GM19025 (cell line): ENCODE data around the gene HTRA2.
"Not testable (repeated sequence)": the region's sequence is repeated elsewhere in the genome, so short reads cannot be mapped to it uniquely, and the experiment has no call there.

Experiments
- ATAC-seq: cut with Tn5 transposase; IDR thresholded peaks from one replicate; pipeline ENCODE4 v1.9.1; 2021; ENCODE audit warnings: mild to moderate bottlenecking, low read depth, moderate library complexity; ENCODE audit not compliant: unreplicated experiment

Gene HTRA2

DNA sequence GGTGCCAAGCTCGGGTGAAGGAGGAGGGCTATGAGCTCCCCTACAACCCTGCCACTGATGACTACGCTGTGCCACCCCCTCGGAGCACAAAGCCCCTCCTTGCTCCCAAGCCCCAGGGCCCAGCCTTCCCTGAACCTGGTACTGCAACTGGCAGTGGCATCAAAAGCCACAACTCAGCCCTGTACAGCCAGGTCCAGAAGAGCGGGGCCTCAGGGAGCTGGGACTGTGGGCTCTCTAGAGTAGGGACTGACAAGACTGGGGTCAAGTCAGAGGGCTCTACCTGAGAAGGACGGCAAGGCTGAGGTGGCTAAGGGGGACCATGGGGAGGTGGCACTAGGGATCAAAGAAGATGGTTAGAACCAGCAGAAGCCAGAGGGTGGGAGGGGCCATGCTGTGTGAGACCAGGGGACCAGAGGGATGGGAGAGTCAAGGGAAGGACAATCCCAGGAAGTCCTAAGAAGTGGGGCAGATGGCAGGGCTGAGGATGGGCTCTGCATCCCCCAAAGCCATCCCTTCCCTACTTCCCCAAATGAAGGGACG is 27.2 kb downstream of the HTRA2 start:
- ATAC-seq, result no peak

DNA sequence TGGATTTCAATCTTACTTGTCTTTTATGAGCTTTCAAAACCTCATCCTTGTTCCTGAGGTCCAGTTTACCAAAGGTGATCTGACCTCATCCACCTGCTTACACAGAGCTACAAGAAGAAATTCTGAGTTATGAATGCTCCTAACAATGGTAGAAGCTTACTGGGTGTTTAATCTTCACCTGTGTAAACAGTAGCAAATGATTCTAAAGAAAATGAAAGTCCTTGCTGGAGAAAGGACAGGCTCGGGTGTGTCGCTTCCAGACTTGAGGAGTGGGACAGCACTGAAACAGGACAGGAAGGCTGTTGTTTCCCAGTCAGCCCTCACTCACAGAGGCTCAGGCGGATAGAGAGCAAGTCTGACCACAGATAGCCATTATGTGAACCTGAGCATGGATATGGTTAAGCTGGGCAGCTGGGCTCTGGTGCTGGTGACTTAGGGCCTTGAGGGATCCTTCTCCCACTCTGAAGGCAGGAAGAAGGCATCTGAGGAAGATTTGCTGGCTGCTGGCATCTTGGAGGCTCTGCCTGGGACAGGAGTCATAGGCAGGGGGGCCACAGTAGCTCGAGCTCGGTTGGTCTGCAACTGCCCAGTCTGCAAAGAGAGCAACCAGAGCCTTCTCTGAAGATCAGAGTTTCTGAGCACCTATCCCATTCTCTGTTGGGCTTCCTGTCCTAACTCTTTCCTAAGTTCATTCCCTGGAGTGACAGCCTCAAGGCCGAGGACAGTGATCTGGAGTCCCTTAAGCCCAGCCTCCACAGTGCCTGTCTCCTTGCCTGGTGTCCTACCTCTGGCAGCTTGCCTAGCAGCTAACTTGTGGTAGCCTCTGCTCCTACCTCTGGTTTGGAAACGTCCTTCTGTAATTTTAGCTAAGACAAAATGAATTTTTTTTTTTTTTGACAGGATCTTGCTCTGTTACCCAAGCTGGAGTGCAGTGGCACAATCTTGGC is 28.8 kb downstream of the HTRA2 start:
- no peak for ATAC-seq

DNA sequence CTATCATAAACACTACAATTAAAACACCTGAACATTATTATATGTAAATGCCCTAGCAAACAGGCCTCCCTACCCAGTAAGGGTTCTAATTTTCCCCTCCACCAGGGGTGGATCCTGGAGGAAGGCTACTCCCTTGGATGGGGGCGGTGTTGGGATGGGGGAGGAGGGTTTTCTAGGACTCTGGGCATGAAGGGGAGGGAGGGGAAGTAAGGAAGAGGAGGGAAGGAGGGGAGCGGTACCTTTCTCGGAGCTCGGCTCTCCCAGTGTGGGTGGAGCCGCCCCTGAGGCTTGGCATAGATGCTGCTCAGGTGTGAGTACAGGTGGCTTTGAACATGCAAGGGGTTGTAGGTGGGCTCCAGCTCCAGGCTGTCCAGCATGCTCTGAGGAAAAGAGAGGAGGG is 30.2 kb downstream of the HTRA2 start:
- ATAC-seq, result no peak

DNA sequence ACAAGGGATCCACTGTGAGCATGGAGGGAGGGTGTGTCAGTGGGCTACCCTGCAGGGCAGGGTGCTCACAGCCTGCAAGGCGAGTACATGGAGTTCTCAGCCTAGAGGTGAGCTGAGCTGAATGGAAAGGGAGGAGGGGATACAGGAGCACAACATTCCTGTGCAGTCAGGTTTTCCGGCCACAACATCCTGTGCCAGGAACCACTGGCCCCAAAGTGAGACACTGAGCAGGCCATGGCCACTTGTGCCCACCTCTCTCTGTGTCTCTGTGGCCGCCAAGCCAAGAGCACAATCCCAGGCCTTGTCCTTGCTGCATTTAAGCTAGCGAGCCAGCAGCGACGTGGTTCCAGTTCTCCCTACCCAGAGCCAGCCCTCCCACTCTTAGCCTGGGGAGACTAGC is 30.9 kb downstream of the HTRA2 start:
- ATAC-seq, result no peak

DNA sequence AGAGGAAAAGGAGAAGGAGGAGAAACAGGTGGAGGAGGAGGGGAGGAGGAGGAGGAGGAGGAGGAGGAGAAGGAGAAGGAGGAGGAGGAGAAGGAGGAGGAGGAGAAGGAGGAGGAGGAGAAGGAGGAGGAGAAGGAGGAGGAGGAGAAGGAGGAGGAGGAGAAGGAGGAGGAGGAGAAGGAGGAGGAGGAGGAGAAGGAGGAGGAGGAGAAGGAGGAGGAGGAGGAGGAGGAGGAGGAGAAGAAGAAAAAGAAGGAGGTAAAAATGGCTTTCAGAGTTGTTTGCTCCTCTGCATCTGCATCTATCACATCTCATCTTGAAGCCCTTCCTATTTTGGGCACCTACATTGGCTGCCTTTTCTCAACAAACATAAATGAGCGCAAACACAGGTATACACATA is 31.3 kb downstream of the HTRA2 start:
- ATAC-seq, result not testable (repeated sequence)

DNA sequence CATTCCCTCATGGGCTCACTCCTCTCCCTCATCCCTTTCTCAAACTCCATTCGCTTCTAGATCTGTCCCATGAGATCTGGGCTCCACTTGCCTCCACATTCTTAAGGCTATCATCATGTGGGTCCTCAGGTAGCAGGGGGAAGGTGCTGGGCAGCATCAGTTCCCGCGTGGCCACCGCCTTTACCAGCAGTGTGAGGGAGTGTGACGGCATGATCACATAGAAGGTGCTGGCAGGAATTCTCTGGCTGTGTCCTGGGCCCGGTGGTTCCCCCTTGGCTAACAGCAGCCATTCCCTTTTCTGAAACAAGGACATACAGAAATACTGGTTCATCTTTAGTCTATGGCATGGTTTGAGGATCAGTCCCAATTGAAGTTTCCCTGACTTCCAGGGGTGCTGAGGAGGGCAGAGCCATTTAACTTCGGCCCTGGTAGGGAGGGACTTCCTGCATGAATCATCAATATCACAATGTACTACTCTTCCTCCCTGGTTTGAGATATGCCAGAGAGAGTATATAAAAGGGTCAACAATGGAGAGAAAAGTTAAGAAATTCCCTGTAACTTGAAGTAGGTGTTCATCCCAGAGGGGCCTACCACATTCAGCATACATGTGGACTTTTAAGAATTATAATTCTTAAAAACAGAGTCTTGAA is 32.5 kb downstream of the HTRA2 start:
- no peak for ATAC-seq

DNA sequence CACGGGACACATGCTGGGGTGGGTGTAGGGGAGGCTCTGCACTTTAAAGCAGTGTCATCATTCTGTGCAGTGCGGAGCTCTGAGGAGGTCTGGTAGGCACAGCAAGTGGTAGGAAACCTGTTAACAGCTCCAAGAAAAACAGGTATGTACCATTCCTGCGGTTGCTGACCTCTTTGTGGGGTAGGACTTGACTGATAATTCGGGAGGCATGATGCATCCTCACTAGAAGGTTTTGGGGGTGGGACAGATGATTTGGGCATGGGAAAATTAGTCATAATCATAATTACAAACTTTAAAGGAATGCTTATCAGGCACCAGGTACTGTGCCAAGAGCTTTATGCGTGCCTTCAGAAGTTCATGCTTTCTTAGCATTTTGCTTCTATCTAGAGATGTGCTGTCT is 34.5 kb downstream of the HTRA2 start:
- no peak for ATAC-seq

DNA sequence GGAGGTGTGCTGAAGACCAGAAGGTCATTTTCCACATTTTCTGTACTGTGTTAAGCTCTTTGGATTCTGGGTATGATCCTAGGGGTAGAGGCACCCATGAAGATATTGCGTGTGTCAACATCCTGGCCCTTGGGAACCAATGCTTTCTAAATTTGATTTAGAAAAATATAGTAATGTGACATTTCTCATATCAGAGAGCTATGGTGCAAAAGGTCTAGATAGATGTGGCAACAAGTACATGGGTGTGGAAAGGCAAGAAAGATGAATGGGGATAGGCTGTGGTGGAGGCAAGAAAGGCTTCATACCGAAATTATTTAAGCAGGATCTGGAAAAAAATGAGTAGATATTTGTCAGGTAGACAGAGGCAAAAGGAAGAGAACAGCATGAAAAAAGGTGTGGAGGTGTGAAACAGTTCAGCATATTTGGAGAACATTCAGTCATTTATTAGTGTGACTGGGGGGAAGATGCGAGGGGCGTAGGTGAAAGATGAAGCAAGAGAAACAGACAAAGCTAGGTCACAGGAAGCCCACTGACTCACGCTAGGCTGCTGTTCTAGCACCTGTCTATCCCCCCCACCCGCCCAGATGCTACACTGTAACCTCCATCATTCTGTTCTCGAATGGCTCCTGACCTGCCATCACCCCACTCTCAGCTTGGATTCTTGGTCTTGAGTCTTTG is 36.5 kb downstream of the HTRA2 start:
- no peak for ATAC-seq

DNA sequence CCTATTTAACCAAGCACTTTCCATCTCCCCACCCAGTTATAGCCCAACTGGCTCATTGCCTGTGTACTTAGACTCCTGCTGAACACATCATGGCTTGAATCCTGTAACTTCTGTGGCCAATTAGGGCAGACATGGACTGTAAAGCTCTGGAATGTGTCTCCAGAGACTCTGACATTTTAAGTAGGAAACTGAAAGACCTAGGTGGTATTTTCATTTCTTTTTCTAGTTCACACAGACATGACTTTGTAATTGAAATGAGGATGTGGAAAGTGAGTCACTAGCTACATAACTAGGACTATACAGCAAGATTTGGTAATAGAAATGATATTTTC is 37.0 kb downstream of the HTRA2 start:
- ATAC-seq, result no peak

DNA sequence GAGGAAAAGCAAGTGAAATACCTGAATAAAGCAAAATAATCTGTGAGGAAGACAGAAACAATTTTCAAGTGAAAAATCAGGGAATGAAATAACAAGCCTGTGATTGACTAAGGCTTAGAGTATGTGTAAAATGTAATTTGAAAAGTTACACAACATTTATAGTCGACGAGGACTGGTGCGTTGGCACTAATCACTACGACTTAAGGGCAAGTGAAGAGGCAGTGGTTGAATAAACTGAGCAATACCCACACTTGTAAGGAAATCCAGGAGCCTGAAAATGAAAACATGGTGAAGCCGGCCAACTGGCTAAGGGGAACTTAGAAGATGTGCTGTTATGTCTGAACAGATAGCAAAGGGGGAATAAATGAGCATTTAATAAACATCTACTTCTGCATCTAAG is 38.1 kb downstream of the HTRA2 start:
- no peak for ATAC-seq

DNA sequence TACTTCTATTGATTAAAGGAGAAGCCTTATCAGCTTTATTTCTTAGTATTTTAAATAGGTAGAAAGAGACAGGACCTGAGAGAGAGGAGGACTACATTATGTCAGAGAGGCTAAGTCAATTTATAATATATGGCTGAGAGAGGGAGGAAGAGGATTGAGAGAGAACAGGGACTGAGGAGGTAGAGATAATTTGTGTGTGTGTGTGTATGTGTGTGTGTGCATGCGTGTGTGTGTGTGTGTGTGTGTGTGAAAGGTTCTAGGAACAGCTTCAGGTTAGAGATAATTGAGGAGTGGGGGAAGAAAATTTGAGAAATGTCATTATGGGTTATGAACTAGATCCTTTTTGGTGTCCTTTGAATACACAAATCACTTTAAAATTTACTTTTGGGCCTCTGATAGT is 40.0 kb downstream of the HTRA2 start:
- no peak for ATAC-seq

DNA sequence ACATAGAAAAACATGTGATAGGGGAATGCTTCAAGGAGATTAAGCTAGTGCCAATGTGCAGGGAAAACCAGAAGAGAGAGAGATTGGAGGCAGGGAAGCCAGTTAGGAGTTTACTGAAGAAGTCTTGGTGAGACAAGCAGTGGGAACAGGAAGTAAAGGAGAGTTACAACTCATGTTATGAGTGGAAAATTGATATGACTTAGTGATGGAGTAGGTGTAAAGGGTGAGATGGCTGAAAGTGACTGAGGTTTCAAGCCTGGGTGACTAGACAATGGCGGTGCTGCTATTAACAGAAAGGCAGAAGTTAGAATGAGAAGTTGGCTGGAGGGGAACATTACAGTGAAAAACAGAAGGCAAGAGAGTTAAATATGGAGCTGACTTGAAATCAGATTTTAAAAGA is 41.3 kb downstream of the HTRA2 start:
- peak; percentile 65 for ATAC-seq

DNA sequence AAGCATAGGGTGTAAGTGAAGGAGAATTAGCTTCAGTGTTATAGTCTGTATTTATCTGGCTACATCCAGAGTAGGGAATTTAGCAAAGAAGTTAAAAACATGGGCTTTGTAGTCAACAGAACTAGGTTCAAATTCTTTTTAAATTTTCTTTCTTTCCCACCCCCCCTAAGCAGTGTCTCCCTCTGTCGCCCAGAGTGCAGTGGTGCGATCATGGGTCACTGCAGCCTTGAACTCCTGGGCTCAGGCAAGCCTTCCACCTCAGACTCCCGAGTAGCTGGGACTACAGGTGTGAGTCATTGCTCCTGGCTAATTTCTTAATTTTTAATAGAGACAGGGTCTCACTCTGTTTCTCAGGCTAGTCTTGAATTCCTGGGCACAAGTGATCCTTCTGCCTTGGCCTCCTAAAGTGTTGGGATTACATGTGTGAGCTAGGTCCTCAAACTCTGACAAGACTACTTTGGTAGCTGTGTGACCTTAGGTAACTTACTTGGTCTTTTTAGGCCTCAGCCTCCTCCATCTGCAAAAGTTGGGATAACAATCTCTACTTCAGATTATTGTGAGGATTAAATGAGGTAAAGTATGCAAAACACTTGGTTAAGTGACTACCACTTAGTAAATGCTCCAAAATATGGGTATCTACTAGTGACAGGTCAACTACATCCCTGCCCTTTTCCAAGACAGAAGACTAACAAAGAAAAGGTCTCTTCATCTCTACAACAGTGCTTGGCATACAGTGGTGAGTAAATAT is 42.6 kb downstream of the HTRA2 start:
- no peak for ATAC-seq

DNA sequence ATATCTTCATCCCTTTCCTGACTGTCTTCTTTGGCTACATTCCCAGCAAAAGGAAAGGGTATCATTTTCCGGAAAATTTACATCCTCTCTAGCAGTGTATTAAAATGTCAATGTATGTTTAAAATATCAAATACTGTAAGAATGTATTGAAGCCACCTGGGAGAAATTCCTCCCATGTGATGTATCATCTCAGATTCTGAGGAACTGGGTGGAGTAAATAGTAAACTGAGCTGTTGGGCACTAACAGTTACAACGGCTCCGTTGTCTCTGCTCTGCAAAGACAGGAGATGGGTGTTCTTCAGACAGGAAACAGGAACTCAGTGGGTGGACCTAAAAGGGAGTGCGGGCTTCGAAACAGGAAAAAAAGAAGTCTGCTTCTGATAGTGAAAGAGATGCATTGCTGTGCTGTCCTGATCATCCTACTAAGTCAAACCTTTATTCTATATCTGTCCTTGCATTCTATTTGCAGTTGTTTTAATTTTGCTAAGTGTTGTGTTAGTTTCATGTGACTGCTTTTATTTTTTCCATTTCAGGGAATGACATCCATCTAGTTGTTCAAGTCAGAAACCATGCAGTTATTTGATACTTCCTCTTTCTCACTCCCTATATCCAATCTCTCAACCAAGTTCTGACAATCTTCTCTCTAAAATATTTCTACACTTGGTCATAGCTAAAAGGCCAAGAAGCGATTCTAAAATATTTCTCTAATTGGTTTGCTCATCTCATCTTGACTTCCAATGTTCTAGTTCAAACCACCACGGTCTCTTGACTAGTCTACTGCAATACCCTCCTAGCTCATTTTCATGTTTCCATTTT is 44.2 kb downstream of the HTRA2 start:
- peak; percentile 42 for ATAC-seq

DNA sequence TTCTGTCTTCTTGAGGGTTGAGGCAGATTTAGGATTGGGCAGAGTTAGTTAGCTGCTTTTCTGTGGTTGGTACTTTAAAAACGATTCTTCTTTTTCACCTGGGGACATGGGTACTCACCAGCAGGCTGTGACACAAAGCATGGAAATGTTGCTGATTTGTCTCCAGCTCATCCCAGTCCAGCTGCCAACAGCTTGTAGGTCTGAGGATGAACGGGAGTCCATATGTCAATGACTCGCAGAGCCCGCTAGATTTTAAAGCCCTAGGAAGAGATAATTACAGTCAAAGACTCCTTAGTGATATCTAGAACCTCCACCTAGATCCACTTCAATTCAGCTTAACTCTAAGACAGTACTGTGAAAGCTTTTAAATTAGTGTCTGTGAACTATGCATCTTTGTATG is 45.6 kb downstream of the HTRA2 start:
- ATAC-seq, result no peak

DNA sequence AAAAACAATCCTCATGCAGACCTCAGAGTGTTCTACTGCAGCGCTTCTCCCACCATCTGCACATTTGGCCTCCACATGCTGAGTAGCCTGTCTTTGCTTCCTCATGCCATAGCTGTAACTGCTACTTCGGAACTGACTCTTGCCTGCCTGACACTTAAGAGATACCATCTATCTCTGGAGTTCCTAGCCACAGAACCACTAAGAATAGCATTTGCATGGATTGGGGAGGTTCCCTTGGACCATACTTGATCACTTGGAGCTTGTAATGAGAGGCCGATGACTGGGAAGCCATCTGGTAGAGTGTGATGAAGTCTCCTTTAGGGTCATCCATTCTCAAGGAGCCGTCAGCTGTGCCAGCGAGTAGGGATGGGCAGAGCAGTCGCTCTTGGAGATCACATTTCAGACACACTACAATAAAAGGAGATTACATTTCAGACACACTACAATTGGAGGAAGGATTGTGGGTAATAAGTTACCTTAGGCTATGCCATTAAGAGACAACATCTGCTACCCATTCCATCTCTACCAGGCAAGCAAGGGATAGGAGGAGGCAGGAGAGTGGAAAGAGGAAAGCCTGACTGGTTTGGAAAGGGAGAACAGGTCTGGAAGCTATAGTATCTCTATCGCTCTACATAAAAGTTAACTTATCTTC is 46.6 kb downstream of the HTRA2 start:
- no peak for ATAC-seq

DNA sequence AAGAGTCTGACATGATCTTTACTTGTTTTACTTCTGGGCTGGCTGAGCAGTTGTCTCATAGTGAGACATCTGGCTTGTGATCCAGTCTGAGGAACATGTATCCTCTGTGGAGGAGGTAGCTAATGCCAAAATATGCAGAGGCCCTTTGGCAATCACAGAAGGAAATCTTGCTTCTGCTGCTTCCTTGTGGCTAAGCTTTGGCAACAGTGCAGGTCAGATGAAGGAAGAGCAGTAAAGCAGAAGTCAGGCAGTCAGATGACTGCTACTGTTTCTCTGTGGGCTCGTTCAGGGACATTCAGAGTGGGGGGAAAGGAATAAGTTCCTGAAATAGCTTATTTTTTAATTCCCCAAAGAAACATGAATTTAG is 47.1 kb downstream of the HTRA2 start:
- no peak for ATAC-seq

DNA sequence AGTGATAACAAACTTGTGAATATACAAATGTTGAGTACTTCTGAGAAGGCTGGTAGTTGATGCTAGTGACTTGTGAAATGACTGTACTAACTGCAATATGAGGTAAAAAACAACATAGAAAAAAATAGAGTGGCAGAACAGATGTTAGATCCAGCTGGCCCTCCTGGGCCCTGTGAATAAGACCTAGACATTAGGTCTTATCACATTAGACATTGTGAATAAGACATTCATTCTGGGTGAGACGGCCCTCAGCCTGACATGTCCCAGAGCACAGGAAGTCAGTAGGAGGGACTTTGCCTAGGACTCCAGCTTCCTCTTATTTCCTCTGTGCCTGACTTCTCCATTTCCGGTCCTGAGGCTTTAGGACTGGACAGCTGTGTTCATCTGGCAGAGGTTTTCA is 47.7 kb downstream of the HTRA2 start:
- ATAC-seq, result no peak

DNA sequence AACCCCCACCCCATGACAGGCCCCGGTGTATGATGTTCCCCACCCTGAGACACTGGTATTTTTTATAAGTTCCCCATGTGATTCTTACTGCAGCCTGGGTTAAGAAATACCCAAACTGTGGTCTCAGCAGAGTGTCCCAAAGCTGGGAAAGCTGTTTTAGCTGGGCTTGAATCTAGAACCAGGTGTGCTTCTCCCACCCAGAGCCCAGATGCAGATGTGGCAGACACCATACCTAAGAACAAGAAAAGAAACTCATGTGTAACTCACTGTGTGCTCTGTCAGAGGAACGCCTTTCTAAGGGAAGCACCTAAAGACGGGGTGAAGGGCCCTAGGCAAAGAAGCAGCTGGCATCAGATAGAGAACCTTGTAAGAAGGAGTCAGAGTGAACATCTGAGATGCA is 48.7 kb downstream of the HTRA2 start:
- no peak for ATAC-seq
